ENCODE measurements around the gene EHD3. TPM values are rescaled to one million over a fixed set of nuclear protein-coding genes. Genes with fewer than 3 reads are reported as not detected.

The EHD3 gene
- total and polyA plus RNA-seq, 2 of the 8 experiments (the other 6 are each of a cell fraction or from before 2014, with no cell fraction given): 9.3 to 12.0 TPM

DNA sequence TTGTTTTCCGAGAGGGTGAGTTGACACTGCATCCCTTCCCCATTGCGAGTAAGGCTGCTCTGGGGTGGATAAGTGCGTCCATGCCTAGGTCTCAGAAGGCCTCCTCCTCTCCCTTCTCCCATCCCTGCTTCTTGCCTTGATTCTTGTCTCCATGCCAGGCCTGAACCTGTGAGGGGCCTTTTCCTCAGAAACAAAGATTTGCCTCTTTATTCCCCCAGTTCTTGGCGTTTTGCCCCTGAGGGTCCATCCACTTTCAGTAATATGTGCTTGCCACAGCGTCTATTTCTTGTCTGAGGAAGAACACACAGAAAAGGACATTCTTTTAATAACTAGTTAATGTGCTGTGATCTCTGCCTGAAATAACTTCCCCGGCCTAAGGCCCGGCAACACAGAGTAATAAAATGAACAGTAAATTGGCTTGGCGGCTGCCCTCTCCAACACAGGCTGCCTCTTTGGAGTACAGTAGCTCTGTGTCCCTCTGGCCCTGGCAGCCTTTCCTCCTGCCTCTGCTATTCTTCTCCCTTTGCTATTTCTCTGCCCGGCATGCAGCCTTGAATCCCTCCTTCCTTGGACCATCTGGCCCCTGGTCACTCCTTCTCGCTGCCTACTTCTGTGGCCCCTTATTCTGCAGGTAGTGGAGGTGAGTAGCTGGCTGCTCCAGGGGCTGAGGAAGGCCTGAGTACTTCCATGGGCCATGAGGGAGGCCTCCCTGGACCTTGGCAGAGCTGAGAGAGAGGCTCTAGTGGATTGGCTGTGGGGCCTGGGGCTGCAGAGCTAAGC lies 4.4 kb downstream of the EHD3 start:
- peaks cover 0 to 1% of the 10 kb centered on the region in 2 experiments for H4K20me1 ChIP-seq (replicated peaks in 1 of 2; ENCODE audit: control insufficient read depth in 1 of 2, insufficient read depth in 2 of 2, low read length in 2 of 2)
- no peak overlapping the region for H3K18ac ChIP-seq (ENCODE audit: extremely low read depth, low read length)
- FAIRE-seq (no peak), DNase-seq (ENCODE audit: low read depth in 1 of 2, low spot score in 2 of 2) (no peak)
- H3K56ac ChIP-seq (replicated peaks; ENCODE audit: insufficient read length, low read depth, low read length): no peak overlapping the region
- CTCF ChIA-PET (ENCODE audit: partially characterized antibody): interaction anchor here (0.9 to 1.3 kb wide), 2 partner anchors 11 to 55 kb away, joined by 3 read pairs; no protein-coding TSS in a partner anchor
- no peak overlapping the region for H3K27ac ChIP-seq (ENCODE audit: low read depth, low read length)
- no peak overlapping the region for H2BK120ac ChIP-seq (replicated peaks; ENCODE audit: low read depth, low read length)
- H2BK12ac ChIP-seq (ENCODE audit: low read depth, low read length): no peak overlapping the region
- H3K23ac ChIP-seq (ENCODE audit: insufficient read length): no peak overlapping the region
- H4K8ac ChIP-seq (ENCODE audit: extremely low read depth, insufficient read depth, low read length): no peak overlapping the region
- H3K9me3 ChIP-seq (ENCODE audit: insufficient read depth in 2 of 2, low read depth in 1 of 2, low read length in 1 of 2): no peaks in the 10 kb centered on the region
- H3K79me2 ChIP-seq (ENCODE audit: control insufficient read depth in 1 of 2, insufficient read depth in 2 of 2, low read length in 2 of 2): no peaks in the 10 kb centered on the region
- no peak overlapping the region for H2BK5ac ChIP-seq (ENCODE audit: low read depth, low read length)
- no peak overlapping the region for H3K4me2 ChIP-seq (ENCODE audit: insufficient read depth in 1 of 2, low read depth in 2 of 2, low read length in 2 of 2)
- peaks cover 5% of the 10 kb centered on the region; the same call in 1 of the 2 replicates for H3K23me2 ChIP-seq (ENCODE audit: low read depth, low read length)
- H4K91ac ChIP-seq (replicated peaks; ENCODE audit: insufficient read length, low read length): no peak overlapping the region
- H3K4ac ChIP-seq (replicated peaks; ENCODE audit: insufficient read length, low read depth, low read length): no peak overlapping the region
- H3K79me1 ChIP-seq (ENCODE audit: low read depth, low read length): no peaks in the 10 kb centered on the region
- POLR2A ChIA-PET (ENCODE audit: partially characterized antibody): interaction anchor here (1.2 kb wide), 1 partner anchor 12 kb away, joined by 3 read pairs; no protein-coding TSS in a partner anchor
- no peak overlapping the region for H2AK5ac ChIP-seq (ENCODE audit: low read depth, low read length)
- peaks cover 0 to 8% (median 5%) of the 10 kb centered on the region in 4 experiments; a peak in 4 of 7 replicates for H3K27me3 ChIP-seq (replicated peaks in 1 of 4; ENCODE audit: control insufficient read depth in 3 of 4, extremely low read depth in 1 of 4, insufficient read depth in 3 of 4, low read length in 3 of 4)
- H4K5ac ChIP-seq (ENCODE audit: insufficient read length, low read depth, low read length): no peak overlapping the region
- no peak overlapping the region for H2AFZ ChIP-seq (ENCODE audit: low read length)
- no peaks in the 10 kb centered on the region for H3K36me3 ChIP-seq (ENCODE audit: control insufficient read depth in 2 of 4, insufficient read depth in 4 of 4, low read length in 3 of 4)
- H2BK20ac ChIP-seq (ENCODE audit: low read length): no peak overlapping the region
- WGBS, 2 experiments (ENCODE audit: extremely low coverage in 1 of 2, insufficient coverage in 1 of 2, insufficient read length in 1 of 2, insufficient replicate concordance in 2 of 2, low coverage in 1 of 2, low lambda C conversion rate in 2 of 2, missing lambda C conversion rate in 1 of 2): 92% methylated on average over 9 of the region's 10 CpGs; no CpG with 5 or more reads in 1 of the 2 experiments
- no peak overlapping the region for H3K4me3 ChIP-seq (ENCODE audit: extremely low read depth in 1 of 4, insufficient read depth in 2 of 4, low read depth in 3 of 4, low read length in 4 of 4)
- H3K9ac ChIP-seq (replicated peaks in 1 of 4; ENCODE audit: extremely low read depth in 1 of 4, low read depth in 3 of 4, low read length in 3 of 4): no peak overlapping the region
- no peak overlapping the region for H2BK15ac ChIP-seq (ENCODE audit: low read length)
- peaks cover under 1 to 6% (median 4%) of the 10 kb centered on the region in 4 experiments; a peak in 5 of 7 replicates for H3K4me1 ChIP-seq (replicated peaks in 1 of 4; ENCODE audit: control insufficient read depth in 3 of 4, insufficient read depth in 4 of 4, low read length in 3 of 4)
- H3K14ac ChIP-seq (ENCODE audit: insufficient read length): no peak overlapping the region
- TF ChIP-seq SP1 (IDR thresholded peaks at IDR 0.05; ENCODE audit: low read depth, low read length) (no peak), RBBP5 (IDR thresholded peaks at IDR 0.05; ENCODE audit: borderline replicate concordance, low read depth, low read length) (no peak), BRCA1 (IDR thresholded peaks at IDR 0.05; ENCODE audit: low read depth, low read length) (no peak), GABPA (IDR thresholded peaks at IDR 0.05; ENCODE audit: borderline replicate concordance, insufficient read depth, low read length) (no peak), CREB1 (IDR thresholded peaks at IDR 0.05) (no peak), GTF2F1 (IDR thresholded peaks at IDR 0.05; ENCODE audit: borderline replicate concordance, low read depth, low read length) (no peak), KDM5A (IDR thresholded peaks at IDR 0.05; ENCODE audit: low read length) (no peak), ASH2L (IDR thresholded peaks at IDR 0.05; ENCODE audit: low read length) (no peak), HDAC6 (IDR thresholded peaks at IDR 0.05; ENCODE audit: low read depth, low read length) (no peak), TBP (IDR thresholded peaks at IDR 0.05; ENCODE audit: low read depth, low read length) (no peak), SP2 (IDR thresholded peaks at IDR 0.05; ENCODE audit: low read length) (no peak), JUND (IDR thresholded peaks at IDR 0.05; ENCODE audit: low read length) (no peak), EGR1 (IDR thresholded peaks at IDR 0.05; ENCODE audit: borderline replicate concordance, low read depth, low read length) (no peak)
- TF ChIP-seq, protein P1, sequence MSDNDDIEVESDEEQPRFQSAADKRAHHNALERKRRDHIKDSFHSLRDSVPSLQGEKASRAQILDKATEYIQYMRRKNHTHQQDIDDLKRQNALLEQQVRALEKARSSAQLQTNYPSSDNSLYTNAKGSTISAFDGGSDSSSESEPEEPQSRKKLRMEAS (IDR thresholded peaks at IDR 0.05): no peak

Data from H1 (cell line).